ENCODE data around the gene EXOC4. TPM values are rescaled to one million over a fixed set of nuclear protein-coding genes. Genes with fewer than 3 reads are reported as not detected.

The EXOC4 gene
- total and polyA plus RNA-seq, 7 donors, result 7.6 to 63.0 (median 29.1) TPM

DNA sequence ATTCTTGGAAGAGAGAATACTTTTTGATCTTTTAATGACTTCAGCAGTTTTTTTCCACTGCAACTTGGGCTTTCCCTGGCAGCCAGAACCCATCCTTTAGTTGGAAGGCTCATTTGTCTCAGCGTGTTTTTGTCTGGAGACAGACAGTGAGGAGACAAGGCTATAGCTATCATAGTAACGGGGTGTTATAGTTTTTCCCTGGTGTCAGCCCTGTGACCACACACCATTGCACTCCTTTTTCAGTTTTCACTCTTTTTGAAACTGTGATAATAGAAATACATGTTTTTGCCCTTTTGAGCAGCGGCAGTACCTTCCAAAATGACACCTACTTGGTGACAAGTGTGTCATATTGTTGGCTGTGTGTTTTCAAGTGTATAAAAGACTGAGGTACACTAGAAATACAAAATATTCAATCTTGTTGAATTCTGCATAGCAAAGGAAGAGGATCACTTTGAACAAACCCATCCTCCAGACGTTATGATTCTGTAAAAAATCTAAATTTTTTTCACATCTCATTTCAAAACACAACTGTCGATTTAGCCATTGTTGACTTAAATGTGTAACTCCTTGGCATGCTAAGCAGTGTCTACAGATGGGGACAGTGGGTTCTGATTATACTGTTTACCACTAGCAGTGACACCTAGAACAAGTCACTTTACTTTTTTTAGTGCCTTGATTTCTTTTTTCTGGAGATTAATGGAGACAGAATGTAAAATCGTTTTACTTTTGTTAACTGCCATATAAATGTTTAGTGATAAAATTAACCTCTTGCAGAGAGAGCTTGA is 130.1 kb downstream of the EXOC4 start:
- no peaks in the 10 kb centered on the region for H3K36me3 ChIP-seq (ENCODE audit: insufficient read depth in 1 of 2, low read depth in 1 of 2)
- no peak for DNase-seq
- no peak overlapping the region for H3K4me3 ChIP-seq
- 59 to 84% (median 66%) methylated on average over 6 of the region's 6 CpGs for WGBS, 3 donors
- H3K27ac ChIP-seq, result no peak overlapping the region
- H3K4me1 ChIP-seq, result no peaks in the 10 kb centered on the region
- peaks cover 5% of the 10 kb centered on the region for H3K9me3 ChIP-seq
- TF ChIP-seq CTCF (IDR thresholded peaks at IDR 0.05), result no peak
- intact Hi-C loops (cut with DNase I), result no loop called here
- no peaks in the 10 kb centered on the region for H3K27me3 ChIP-seq (ENCODE audit: insufficient read depth in 3 of 3, low read length in 2 of 3)
- ATAC-seq, result no peak

GRCh38 chr7:133386205-133386604 is 133.3 kb downstream of the EXOC4 start:
- Histone ChIP-seq H3K36me3 (ENCODE audit: insufficient read depth in 1 of 2, low read depth in 1 of 2) (no peaks in the 10 kb centered on the region), H3K9me3 (no peaks in the 10 kb centered on the region), H3K27ac (no peak overlapping the region), H3K27me3 (ENCODE audit: insufficient read depth in 3 of 3, low read length in 2 of 3) (no peaks in the 10 kb centered on the region), H3K4me3 (no peak overlapping the region), H3K4me1 (peaks cover 8% of the 10 kb centered on the region)
- no peak for ATAC-seq
- 90 to 98% (median 94%) methylated on average over 2 of the region's 2 CpGs for WGBS, 3 donors
- no peak for DNase-seq
- intact Hi-C loops (cut with DNase I), result no loop called here
- TF ChIP-seq CTCF (IDR thresholded peaks at IDR 0.05), result no peak

DNA sequence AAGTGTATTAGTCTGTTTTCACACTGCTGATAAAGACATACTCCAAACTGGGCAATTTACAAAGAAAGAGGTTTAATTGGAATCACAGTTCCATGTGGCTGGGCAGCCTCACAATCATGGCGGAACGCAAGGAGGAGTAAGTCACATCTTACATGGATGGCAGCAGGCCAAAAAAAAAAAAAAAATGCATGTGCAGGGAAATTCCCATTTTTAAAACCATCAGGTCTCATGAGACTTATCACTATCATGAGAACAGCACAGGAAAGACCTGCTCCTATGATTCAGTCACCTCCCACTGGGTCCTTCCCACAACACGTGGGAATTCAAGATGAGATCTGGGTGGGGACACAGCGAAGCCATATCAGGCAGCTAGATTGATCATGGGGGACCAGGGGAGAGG is 136.8 kb downstream of the EXOC4 start:
- H3K27me3 ChIP-seq (ENCODE audit: insufficient read depth in 3 of 3, low read length in 2 of 3), result no peaks in the 10 kb centered on the region
- ATAC-seq, result no peak
- intact Hi-C loops (cut with DNase I), result no loop called here
- no peak overlapping the region for H3K27ac ChIP-seq
- H3K4me1 ChIP-seq, result peaks cover 13% of the 10 kb centered on the region
- no peaks in the 10 kb centered on the region for H3K36me3 ChIP-seq (ENCODE audit: insufficient read depth in 1 of 2, low read depth in 1 of 2)
- no peak for DNase-seq
- TF ChIP-seq CTCF (IDR thresholded peaks at IDR 0.05), result no peak
- WGBS, 3 donors, result 78 to 95% (median 87%) methylated on average over 4 of the region's 4 CpGs
- no peaks in the 10 kb centered on the region for H3K9me3 ChIP-seq
- no peak overlapping the region for H3K4me3 ChIP-seq

GRCh38 chr7:133391206-133391605 is 138.3 kb downstream of the EXOC4 start:
- no peak overlapping the region for H3K4me3 ChIP-seq
- no peak overlapping the region for H3K27ac ChIP-seq
- DNase-seq (no peak), ATAC-seq (peak; percentile 72 to 97 (median 88))
- intact Hi-C loops (cut with DNase I), result no loop called here
- H3K36me3 ChIP-seq (ENCODE audit: insufficient read depth in 1 of 2, low read depth in 1 of 2), result no peaks in the 10 kb centered on the region
- 17 to 41% (median 25%) methylated on average over 11 of the region's 11 CpGs for WGBS, 3 donors
- H3K4me1 ChIP-seq, result peaks cover 13% of the 10 kb centered on the region
- no peaks in the 10 kb centered on the region for H3K9me3 ChIP-seq
- no peaks in the 10 kb centered on the region for H3K27me3 ChIP-seq (ENCODE audit: insufficient read depth in 3 of 3, low read length in 2 of 3)
- TF ChIP-seq CTCF (IDR thresholded peaks at IDR 0.05), result no peak

GRCh38 chr7:133394369-133394768 is 141.5 kb downstream of the EXOC4 start:
- intact Hi-C loops (cut with DNase I), result no loop called here
- H3K27ac ChIP-seq, result no peak overlapping the region
- H3K4me1 ChIP-seq, result peaks cover 13% of the 10 kb centered on the region
- no peak for DNase-seq
- no peaks in the 10 kb centered on the region for H3K9me3 ChIP-seq
- no peak for ATAC-seq
- H3K4me3 ChIP-seq, result no peak overlapping the region
- no peaks in the 10 kb centered on the region for H3K36me3 ChIP-seq (ENCODE audit: insufficient read depth in 1 of 2, low read depth in 1 of 2)
- 52 to 81% (median 73%) methylated on average over 1 of the region's 1 CpG for WGBS, 3 donors
- no peak for TF ChIP-seq CTCF (IDR thresholded peaks at IDR 0.05)
- no peaks in the 10 kb centered on the region for H3K27me3 ChIP-seq (ENCODE audit: insufficient read depth in 3 of 3, low read length in 2 of 3)
